BJ (cell line): ENCODE data around the gene TRABD2B. TPM values are rescaled to one million over a fixed set of nuclear protein-coding genes. Genes with fewer than 3 reads are reported as not detected.

Source experiments
- CTCF ChIA-PET: fragments of 350-600 bp; formaldehyde crosslinking; extraction: SDS; loops from one replicate; lab custom pipeline; 2021; ENCODE audit warnings: antibody characterized with exemption, inconsistent platforms; lab: Yijun Ruan, JAX
- POLR2A ChIA-PET: fragments of 300-600 bp; sonication (Branson Sonifier 250); formaldehyde crosslinking; extraction: SDS; loops from one replicate; lab custom pipeline; 2021; ENCODE audit warnings: antibody characterized with exemption; lab: Charles Lee
- DNase-seq: peaks from one replicate; pipeline ENCODE4 v3.0.0-alpha.2; 2011; ENCODE audit warnings: low read depth
- H3K27me3 ChIP-seq: 2 replicates; pipeline ENCODE4 v1.6.0; 2011; ENCODE audit warnings: low read length; ENCODE audit not compliant: control insufficient read depth, insufficient read depth
- H3K36me3 ChIP-seq: 2 replicates; pipeline ENCODE4 v1.5.1; 2011; ENCODE audit warnings: low read length; ENCODE audit not compliant: control insufficient read depth, insufficient read depth
- H3K4me3 ChIP-seq: 2 replicates; pipeline ENCODE4 v1.5.1; 2011; ENCODE audit warnings: low read depth, mild to moderate bottlenecking, control low read depth, low read length
- polyA plus RNA-seq: library from polyadenylated mRNA; depleted of rRNA; stranded (reverse); fragments of >200 nt; gene quantifications from 2 replicates; pipeline ENCODE4 v1.2.3, GENCODE V29; 2011
- TF ChIP-seq, protein P1 (sequence below): IDR thresholded peaks from 2 replicates; pipeline ENCODE4 v1.5.1; 2011; ENCODE audit warnings: low read depth, mild to moderate bottlenecking, control low read depth, inconsistent platforms, low read length, moderate library complexity; ENCODE audit not compliant: insufficient read depth

TRABD2B gene
- polyA plus RNA-seq, 1 experiment = not detected

DNA sequence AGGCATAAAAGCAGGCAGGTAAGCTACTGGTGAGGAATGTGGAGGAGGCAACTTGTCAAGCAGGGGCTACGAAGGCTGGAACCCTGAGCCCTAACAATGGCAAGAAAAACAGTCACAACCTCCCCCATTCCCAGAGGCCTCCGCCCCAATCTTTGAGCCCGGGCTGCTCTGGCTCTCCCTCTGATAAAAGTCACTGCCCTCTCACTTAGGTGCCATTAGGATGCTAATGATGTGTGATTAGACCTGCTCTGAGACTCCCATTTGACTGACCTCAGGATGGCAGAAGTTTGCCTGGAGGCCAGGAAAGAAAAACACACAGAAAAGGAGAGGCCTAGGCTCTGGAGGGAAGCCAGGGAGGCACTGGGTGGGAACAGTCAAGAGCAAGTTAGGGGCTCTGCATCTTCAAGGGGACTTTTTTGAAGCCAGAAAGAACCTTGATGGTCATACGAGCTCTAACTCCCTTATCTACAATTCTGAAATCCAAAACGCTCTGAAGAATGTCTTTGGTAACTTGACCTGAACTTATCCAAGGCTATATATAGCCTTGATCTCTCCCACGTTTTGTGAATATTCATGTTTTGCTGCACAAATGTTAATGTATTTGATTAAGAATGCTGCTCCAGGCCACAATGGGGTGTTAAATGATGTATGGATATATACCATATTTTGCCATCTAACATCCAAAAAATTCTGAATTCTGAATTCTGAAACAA lies 98.9 kb downstream of the TRABD2B start:
- no peak overlapping the region for H3K4me3 ChIP-seq
- H3K27me3 ChIP-seq = no peaks in the 10 kb centered on the region
- no peaks in the 10 kb centered on the region for H3K36me3 ChIP-seq
- CTCF ChIA-PET = no interaction called here
- TF ChIP-seq, protein P1, sequence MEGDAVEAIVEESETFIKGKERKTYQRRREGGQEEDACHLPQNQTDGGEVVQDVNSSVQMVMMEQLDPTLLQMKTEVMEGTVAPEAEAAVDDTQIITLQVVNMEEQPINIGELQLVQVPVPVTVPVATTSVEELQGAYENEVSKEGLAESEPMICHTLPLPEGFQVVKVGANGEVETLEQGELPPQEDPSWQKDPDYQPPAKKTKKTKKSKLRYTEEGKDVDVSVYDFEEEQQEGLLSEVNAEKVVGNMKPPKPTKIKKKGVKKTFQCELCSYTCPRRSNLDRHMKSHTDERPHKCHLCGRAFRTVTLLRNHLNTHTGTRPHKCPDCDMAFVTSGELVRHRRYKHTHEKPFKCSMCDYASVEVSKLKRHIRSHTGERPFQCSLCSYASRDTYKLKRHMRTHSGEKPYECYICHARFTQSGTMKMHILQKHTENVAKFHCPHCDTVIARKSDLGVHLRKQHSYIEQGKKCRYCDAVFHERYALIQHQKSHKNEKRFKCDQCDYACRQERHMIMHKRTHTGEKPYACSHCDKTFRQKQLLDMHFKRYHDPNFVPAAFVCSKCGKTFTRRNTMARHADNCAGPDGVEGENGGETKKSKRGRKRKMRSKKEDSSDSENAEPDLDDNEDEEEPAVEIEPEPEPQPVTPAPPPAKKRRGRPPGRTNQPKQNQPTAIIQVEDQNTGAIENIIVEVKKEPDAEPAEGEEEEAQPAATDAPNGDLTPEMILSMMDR = no peak
- no peak for DNase-seq
- POLR2A ChIA-PET = no interaction called here

DNA sequence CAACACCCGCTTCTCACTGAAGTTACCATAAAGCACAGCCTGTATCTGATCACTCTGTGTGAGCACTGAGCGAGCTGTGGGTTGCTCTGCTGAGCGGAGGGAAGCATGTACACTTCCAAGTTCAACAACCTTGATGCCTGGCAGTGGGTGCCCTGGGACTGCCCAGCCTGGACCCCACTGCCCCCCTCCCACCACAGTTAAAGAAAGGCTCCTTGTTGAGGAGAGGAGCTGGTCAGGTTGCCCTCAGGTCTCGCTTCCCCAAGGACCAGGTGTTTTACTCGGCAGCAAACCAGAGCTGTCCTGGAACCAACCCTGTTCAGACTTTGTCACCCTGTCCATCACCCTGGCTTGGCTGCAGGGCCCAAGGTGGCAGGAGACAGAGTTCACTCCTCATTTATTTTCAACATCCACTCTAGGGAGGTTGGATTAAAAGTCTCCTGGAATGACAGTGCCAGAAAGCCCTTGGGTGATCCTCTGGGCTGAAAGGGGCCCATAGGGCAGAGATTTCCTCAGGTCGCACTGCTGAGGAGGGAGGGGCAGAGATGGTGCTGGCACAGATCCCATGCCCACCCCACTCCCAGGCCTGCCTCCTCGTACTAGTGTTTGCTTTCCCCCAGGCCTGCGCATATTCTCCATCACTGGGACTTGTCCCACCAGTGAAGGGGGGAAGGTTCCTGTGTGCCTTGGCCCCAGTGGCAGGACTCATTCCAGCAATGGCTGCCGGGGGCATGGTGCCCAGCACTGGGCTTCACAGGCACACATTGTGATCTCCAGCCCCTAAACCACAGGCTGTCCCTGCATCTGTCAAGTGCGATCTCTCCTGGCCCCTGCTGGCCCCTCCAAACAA lies 101.7 kb downstream of the TRABD2B start:
- Histone ChIP-seq H3K4me3 (no peak overlapping the region), H3K36me3 (no peaks in the 10 kb centered on the region), H3K27me3 (no peaks in the 10 kb centered on the region)
- TF ChIP-seq, protein P1 = no peak
- POLR2A ChIA-PET = no interaction called here
- no peak for DNase-seq
- CTCF ChIA-PET = interaction anchor here (0.6 kb wide), 1 partner anchor 10 kb away, joined by 3 read pairs; no protein-coding TSS in a partner anchor

DNA sequence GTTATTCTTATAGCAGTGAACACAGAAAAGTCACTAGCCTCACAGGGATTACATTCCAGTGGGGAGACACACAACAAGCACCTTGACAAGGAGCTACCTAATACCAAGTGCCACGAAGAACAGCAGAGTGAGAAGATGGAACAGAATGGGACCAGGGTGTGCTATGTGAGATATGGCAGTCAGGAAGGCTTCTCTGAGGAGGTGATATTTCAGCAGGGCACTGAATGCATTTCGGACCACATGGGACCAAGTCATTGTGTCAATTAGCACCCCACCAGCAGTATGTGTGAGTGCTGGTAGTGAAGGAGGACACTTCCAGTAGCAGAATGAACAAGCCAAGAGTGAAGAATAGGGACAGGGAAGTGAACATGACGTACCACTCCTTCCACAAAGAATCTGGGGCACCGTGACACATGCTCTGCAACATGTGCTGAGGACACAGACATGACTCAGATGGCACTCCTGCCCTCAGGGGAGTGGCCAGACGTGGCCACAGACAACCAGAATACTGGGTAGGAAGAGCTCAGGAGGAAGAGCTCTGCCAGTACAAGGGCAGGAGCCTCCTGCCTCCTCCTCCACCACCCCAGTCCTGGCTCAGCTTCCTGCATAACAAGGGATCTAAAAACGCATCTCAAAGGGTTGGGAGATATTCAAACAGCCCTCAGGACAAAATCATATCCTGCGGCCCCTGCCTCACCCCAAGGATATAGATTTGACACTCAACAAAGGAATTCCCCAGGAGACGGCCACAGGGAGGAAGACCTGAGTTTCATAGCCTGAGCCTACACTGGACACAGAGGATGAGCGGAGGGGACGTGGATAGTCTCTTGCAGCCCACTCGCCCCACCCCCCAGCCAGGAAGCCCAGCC lies 102.5 kb downstream of the TRABD2B start:
- Histone ChIP-seq H3K27me3 (no peaks in the 10 kb centered on the region), H3K4me3 (no peak overlapping the region), H3K36me3 (no peaks in the 10 kb centered on the region)
- TF ChIP-seq, protein P1 = no peak
- POLR2A ChIA-PET = no interaction called here
- DNase-seq = no peak
- CTCF ChIA-PET = no interaction called here

DNA sequence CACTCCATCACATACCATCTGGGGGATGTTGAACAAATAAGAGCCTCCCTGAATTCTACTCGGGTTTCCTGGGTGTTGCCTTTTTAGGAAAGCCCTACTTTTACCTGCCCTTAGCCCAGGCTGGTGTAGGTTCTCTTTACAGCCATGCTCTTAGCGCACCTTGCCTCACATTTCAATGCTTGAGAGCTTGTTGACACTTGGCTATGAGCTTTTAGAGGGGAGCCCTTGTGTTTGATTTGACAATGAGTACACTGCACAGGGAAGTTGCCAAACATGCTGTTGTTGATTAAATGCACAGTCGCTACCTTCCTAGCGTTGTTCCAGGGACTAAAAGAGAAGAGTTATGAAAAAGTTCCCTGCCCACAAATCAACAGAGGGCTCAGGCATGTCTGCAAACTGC lies 103.8 kb downstream of the TRABD2B start:
- no peak for DNase-seq
- Histone ChIP-seq H3K36me3 (no peaks in the 10 kb centered on the region), H3K27me3 (no peaks in the 10 kb centered on the region), H3K4me3 (no peak overlapping the region)
- TF ChIP-seq, protein P1 = no peak
- CTCF ChIA-PET = no interaction called here
- POLR2A ChIA-PET = no interaction called here

DNA sequence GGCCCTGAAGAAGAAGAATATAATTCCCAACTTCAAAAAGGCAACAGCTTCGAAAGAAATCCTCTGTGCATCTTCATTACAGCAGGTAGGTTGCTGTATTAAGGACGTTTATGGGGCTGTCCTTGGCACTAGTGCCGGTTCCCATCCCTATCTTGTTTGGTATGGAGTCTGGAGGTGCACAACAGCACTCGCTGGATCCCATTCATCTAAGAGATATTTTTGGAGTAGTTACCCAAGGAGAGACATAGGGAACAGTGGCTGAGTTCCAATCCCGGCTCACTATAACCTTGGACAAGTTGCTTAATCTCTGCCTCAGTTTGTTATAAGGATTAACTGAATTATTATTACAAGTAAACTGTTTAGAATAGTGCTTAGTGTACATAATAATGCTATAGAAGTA lies 106.4 kb downstream of the TRABD2B start:
- CTCF ChIA-PET = no interaction called here

More for the DNA sequence above, 106.4 kb downstream of the TRABD2B start:
- no peaks in the 10 kb centered on the region for H3K36me3 ChIP-seq
- POLR2A ChIA-PET = no interaction called here
- H3K4me3 ChIP-seq = no peak overlapping the region
- TF ChIP-seq, protein P1 = no peak
- no peaks in the 10 kb centered on the region for H3K27me3 ChIP-seq
- DNase-seq = no peak
